Keratinocyte (primary cell): ENCODE data around the gene ASMT.

Source experiments
- CTCF ChIP-seq, 3 experiments: IDR thresholded peaks in 1 of 3; conservative IDR thresholded peaks in 1 of 3; optimal IDR thresholded peaks in 1 of 3; 2 replicates in 2 of 3; 3 replicates in 1 of 3; pipeline versions ENCODE3 to v1.5.1; 2011; ENCODE audit warnings: low read length in 3 of 3, mild to moderate bottlenecking in 3 of 3, moderate library complexity in 2 of 3, control low read depth in 1 of 3, inconsistent platforms in 1 of 3; ENCODE audit not compliant: insufficient read depth in 2 of 3; ENCODE audit errors: extremely low read depth in 1 of 3
- EZH2 ChIP-seq: IDR thresholded peaks from one replicate; pipeline ENCODE4 v1.6.1; 2012; ENCODE audit warnings: inconsistent platforms, mild to moderate bottlenecking, low read length, moderate library complexity

GRCh38 chrX:1649621-1650020, 34.8 kb downstream of the ASMT start:
- TF ChIP-seq CTCF (optimal IDR thresholded peaks at IDR 0.05 in 1 of 3, IDR thresholded peaks at IDR 0.05 in 1 of 3, conservative IDR thresholded peaks at IDR 0.05 in 1 of 3; ENCODE audit: extremely low read depth in 1 of 3, insufficient read depth in 2 of 3, low read length in 3 of 3) (no peak), EZH2 (no peak)
